Duodenal mucosa (tissue), 2 donors: ENCODE measurements around the gene CARMIL1.

ENCODE experiments used
- H3K27ac ChIP-seq: one replicate; pipeline ENCODE4 v1.7.0; 2013; ENCODE audit warnings: low read depth, low read length
- H3K27me3 ChIP-seq, 2 donors: one replicate each; pipeline ENCODE4 v1.7.0; 2013; ENCODE audit warnings: low read length in 2 of 2, control low read depth in 1 of 2; ENCODE audit not compliant: insufficient read depth in 2 of 2, control insufficient read depth in 1 of 2
- H3K36me3 ChIP-seq, 2 donors: one replicate each; pipeline ENCODE4 v1.7.0; 2013; ENCODE audit warnings: low read length in 2 of 2, control low read depth in 1 of 2; ENCODE audit not compliant: insufficient read depth in 2 of 2, control insufficient read depth in 1 of 2
- H3K4me1 ChIP-seq, 2 donors: one replicate each; pipeline ENCODE4 v1.7.0; 2013; ENCODE audit warnings: low read length in 2 of 2, control low read depth in 1 of 2; ENCODE audit not compliant: insufficient read depth in 2 of 2, control insufficient read depth in 1 of 2
- H3K4me3 ChIP-seq, 2 donors: one replicate each; pipeline ENCODE4 v1.7.0; 2013; ENCODE audit warnings: low read length in 2 of 2, low read depth in 1 of 2
- H3K9ac ChIP-seq, 2 donors: one replicate each; pipeline ENCODE4 v1.7.0; 2013; ENCODE audit warnings: low read length in 2 of 2, low read depth in 1 of 2
- H3K9me3 ChIP-seq, 2 donors: one replicate each; pipeline ENCODE4 v1.7.0; 2013; ENCODE audit warnings: low read length in 2 of 2, control low read depth in 1 of 2; ENCODE audit not compliant: control insufficient read depth in 1 of 2

Gene CARMIL1

DNA sequence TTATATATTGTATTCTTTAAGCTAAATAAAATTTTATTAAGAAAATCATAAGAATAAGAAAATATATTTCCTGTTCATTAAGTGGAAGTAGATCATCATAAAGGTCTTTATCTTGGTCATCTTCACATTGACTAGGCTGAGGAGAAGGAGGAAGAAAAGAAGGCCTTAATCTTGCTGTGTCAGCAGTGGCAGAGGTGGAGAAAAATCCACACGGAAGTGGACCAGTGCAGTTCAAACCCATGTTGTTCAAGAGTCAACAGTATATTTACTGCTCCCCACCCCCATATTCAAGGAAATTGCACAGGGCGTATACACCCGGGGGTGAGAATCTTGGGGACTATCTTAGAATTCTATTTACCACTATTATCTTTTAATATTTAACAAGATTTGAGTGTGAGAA, 194.3 kb downstream of the CARMIL1 start:
- Histone ChIP-seq H3K27me3 (no peaks in the 10 kb centered on the region), H3K27ac (no peak overlapping the region), H3K4me3 (no peak overlapping the region), H3K9ac (no peak overlapping the region), H3K4me1 (no peaks in the 10 kb centered on the region), H3K9me3 (no peaks in the 10 kb centered on the region), H3K36me3 (peaks cover 7 to 17% of the 10 kb centered on the region in 2 donors)

DNA sequence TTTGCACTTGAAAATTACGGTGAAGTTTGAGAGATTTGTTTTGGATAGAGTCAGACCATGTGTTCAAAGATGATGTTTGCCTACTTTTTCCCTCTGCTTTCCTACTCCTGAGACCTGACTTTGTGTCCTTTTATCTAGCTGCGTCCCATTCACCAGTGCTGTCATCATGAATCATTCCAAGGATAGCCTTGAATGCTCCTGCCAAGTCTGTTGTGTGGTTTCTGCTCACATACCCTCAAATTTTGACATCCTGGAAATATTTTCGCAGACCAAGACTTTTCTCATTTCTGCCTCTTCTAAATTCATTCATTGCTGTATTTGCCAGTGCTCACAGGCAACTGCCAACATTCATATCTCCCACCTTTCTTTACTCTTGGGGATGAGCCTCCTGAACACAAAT, 197.0 kb downstream of the CARMIL1 start:
- Histone ChIP-seq H3K27ac (no peak overlapping the region), H3K9ac (no peak overlapping the region), H3K4me3 (no peak overlapping the region)

DNA sequence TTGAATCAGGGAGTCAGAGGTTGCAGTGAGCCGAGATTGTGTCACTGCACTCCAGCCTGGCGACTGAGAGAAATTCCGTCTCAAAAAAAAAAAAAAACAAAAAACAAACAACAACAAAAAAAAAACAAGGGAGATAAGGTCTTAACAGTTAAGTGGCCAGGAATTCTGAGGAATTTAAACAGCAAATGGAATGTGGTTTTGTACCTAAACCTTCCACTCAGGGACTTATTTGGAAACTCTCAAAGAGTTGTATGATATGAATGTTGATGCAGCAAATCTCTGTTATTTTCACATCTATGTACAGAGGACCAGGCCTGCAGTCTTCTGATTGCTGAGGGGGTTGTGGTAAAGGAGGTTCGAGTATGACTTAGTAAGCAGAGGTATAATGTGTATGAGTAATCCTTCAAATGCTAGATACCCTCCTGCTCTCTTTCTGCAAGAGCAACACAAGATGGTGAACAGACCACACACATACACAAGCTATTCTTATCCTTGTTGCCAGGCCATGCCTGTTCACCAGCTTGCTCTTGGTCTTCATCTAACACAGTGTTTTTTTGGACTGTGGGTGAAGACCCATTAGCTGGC, 197.9 kb downstream of the CARMIL1 start:
- no peak overlapping the region for H3K27ac ChIP-seq
- no peaks in the 10 kb centered on the region for H3K4me1 ChIP-seq
- no peak overlapping the region for H3K4me3 ChIP-seq
- H3K36me3 ChIP-seq: peaks cover 4 to 21% of the 10 kb centered on the region in 2 donors
- no peaks in the 10 kb centered on the region for H3K27me3 ChIP-seq
- no peaks in the 10 kb centered on the region for H3K9me3 ChIP-seq
- H3K9ac ChIP-seq: no peak overlapping the region

More for the DNA sequence above, 197.0 kb downstream of the CARMIL1 start:
- Histone ChIP-seq H3K27me3 (no peaks in the 10 kb centered on the region), H3K36me3 (peaks cover 4 to 21% of the 10 kb centered on the region in 2 donors), H3K4me1 (no peaks in the 10 kb centered on the region), H3K9me3 (no peaks in the 10 kb centered on the region)

DNA sequence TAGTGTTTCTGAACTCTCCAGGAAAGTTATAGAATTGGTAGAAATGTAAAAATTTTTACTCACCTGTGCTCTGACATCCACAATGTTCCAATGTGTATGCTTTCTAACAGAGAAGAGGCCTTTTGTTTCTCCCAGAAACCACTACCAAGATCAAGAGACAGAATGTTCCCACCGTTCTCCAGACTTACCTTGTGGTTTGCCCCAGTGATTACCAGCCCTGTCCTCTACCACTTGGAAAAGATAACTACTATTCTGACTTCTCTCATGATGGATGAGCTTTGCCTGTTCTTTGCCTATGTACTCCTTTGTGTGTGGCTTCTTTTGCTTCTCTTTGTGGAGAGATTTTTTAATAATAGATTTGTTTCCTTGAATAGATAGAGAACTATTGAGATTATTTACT, 199.8 kb downstream of the CARMIL1 start:
- Histone ChIP-seq H3K27ac (no peak overlapping the region), H3K4me3 (no peak overlapping the region), H3K4me1 (no peaks in the 10 kb centered on the region), H3K9me3 (no peaks in the 10 kb centered on the region), H3K36me3 (peaks cover 0 to 25% of the 10 kb centered on the region in 2 donors), H3K27me3 (no peaks in the 10 kb centered on the region), H3K9ac (no peak overlapping the region)

DNA sequence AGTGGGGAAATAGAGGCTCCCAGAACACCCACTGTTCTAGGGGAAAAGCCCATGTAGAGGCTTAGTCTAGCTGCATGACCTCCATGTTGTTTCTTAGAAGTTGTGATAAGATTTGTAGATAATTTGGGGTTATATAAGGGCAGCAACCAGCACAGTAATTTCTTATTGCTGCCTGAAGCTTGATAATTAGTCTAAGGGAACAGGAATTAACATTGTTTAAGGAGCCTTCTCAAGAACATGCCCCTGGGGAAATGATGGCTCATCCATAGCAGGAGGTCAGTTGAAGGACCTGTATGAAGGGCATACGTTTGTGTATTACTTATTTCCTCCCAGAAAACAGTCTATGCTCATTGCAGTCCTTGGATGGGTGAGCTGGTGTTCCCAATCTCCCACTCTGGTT, 202.1 kb downstream of the CARMIL1 start:
- Histone ChIP-seq H3K4me1 (peaks cover 3 to 4% of the 10 kb centered on the region in 2 donors), H3K9ac (no peak overlapping the region), H3K36me3 (peaks cover 0 to 19% of the 10 kb centered on the region in 2 donors), H3K27me3 (no peaks in the 10 kb centered on the region), H3K4me3 (no peak overlapping the region), H3K9me3 (no peaks in the 10 kb centered on the region), H3K27ac (no peak overlapping the region)

DNA sequence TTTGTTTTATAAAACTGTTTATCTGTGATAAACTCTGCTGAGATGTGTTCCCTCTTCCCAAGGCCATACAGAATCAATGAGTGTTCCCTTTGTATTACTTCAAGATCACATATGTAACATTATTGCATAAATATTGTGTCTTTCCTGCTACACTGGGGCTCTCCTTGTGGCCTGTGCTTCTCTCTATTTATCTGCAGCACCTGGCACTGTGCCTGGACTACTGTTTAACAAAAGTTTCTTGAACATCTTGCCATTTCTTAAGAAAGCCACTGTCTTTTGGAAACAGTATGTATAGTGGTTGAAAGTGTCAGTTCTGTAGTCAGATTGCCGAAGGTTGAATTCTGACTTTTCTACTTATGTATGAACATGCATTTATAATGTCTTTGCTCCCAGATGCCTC, 203.8 kb downstream of the CARMIL1 start:
- H3K36me3 ChIP-seq: peaks cover 0 to 19% of the 10 kb centered on the region in 2 donors
- no peaks in the 10 kb centered on the region for H3K9me3 ChIP-seq
- no peaks in the 10 kb centered on the region for H3K27me3 ChIP-seq
- no peak overlapping the region for H3K4me3 ChIP-seq
- no peak overlapping the region for H3K9ac ChIP-seq
- H3K27ac ChIP-seq: no peak overlapping the region
- H3K4me1 ChIP-seq: peaks cover 3 to 8% of the 10 kb centered on the region in 2 donors

DNA sequence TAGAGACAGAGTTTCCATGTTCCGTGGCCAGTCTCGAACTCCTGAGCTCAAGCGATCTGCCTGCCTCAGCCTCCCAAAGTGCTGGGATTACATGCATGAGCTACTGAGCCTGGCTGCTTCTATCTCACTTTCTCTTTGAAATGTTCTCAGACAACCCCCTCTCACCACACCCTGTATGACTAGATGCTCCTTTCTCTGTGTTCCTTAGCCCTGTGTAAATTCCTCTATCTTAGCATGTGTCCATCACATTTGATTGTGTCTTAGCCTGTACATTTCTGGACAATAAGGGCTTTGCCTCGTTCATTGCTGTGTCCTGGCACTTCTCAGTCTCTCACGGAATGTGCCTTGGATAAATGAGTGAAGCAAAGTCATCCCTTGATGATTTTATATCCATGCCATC, 204.8 kb downstream of the CARMIL1 start:
- Histone ChIP-seq H3K27me3 (no peaks in the 10 kb centered on the region), H3K9me3 (no peaks in the 10 kb centered on the region)

DNA sequence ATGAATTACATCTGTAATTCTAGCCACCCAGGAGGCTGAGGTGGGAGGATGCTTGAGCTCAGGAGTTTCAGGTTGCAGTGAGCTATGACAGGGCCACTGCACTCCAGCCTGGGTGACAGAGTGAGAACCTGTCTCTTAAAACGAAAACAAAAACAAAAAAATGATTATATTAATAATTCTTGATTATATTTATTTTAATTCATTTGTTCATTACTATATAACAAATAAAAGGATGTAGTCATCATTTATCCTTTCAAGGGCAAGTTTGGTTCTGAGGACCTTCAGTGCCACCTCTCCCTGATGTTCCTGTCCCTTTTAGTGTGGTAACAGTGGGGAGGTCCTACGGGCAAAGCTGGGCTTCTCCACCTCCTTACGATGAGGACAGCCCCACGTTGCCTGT, 205.7 kb downstream of the CARMIL1 start:
- Histone ChIP-seq H3K27ac (no peak overlapping the region), H3K4me3 (no peak overlapping the region), H3K27me3 (no peaks in the 10 kb centered on the region)

More for the DNA sequence above, 204.8 kb downstream of the CARMIL1 start:
- Histone ChIP-seq H3K4me3 (no peak overlapping the region), H3K36me3 (peaks cover 0 to 16% of the 10 kb centered on the region in 2 donors), H3K27ac (no peak overlapping the region), H3K9ac (no peak overlapping the region), H3K4me1 (peaks cover 3 to 8% of the 10 kb centered on the region in 2 donors)

DNA sequence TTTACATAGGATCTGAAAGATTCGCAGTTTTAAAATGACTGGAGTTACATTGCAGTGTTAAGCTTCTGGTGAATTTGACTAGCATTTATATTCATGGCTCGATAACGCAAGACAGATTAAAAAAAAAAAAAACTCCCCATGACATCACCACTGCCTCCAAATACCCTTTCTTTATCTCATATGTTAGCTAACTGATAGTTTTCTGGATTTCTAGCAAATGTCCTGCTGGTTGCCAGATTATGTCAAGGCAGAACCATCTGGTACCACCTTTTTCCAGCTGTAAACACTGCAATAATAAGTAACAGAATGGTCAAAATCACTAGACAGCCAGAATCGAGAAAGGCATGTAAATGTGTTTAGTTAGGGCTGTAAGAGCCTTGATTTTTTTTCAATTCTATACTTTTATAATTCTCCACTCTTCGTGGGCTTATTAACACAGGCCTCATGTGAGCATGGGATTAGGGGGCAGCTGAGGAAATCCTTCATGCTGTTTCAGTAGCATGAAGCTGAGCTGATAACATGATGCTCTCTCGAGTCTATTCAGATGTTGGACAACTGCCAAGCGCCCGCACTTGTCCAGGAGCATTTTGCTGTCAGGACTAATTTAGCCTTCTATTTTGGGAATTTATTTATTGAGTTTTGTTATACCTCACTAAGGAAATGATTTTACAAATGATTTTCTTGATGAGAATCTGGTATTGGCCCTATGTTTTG, 206.8 kb downstream of the CARMIL1 start:
- no peaks in the 10 kb centered on the region for H3K27me3 ChIP-seq
- H3K4me3 ChIP-seq: no peak overlapping the region
- H3K4me1 ChIP-seq: peaks cover 3 to 8% of the 10 kb centered on the region in 2 donors
- H3K9me3 ChIP-seq: no peaks in the 10 kb centered on the region
- H3K27ac ChIP-seq: no peak overlapping the region
- no peak overlapping the region for H3K9ac ChIP-seq
- peaks cover 0 to 17% of the 10 kb centered on the region in 2 donors for H3K36me3 ChIP-seq

More for the DNA sequence above, 205.7 kb downstream of the CARMIL1 start:
- peaks cover 3 to 8% of the 10 kb centered on the region in 2 donors for H3K4me1 ChIP-seq
- H3K9ac ChIP-seq: no peak overlapping the region
- H3K9me3 ChIP-seq: no peaks in the 10 kb centered on the region
- peaks cover 0 to 14% of the 10 kb centered on the region in 2 donors for H3K36me3 ChIP-seq

DNA sequence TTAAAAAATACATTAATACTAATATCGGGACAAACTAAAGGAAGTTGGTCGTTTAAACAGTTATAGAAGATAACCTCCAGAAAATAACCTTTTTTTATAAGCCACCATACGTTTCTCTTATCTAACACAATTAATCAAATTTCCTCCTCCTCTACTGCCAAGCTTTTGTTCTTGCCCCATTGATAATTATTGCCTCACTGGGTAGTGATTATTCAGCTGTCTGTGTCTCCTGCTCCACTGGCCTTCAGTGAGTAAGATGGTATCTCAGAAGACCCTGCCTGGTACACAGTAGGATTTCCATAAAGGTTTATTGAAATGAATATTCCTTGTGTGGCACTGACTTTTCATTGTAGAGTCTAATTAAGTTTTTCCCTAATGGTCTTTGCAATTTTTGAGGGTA, 207.4 kb downstream of the CARMIL1 start:
- H3K9me3 ChIP-seq: no peaks in the 10 kb centered on the region
- no peak overlapping the region for H3K9ac ChIP-seq
- peaks cover 0 to 18% of the 10 kb centered on the region in 2 donors for H3K36me3 ChIP-seq
- H3K27me3 ChIP-seq: no peaks in the 10 kb centered on the region
- H3K4me3 ChIP-seq: no peak overlapping the region
- peaks cover 3 to 8% of the 10 kb centered on the region in 2 donors for H3K4me1 ChIP-seq
- no peak overlapping the region for H3K27ac ChIP-seq
